Central memory CD8-positive, alpha-beta T cell (primary cell): ENCODE results near the gene ITIH4.
"Not testable (repeated sequence)": the region's sequence is repeated elsewhere in the genome, so short reads cannot be mapped to it uniquely, and the experiment has no call there.

ENCODE experiments used
- ATAC-seq: fragments of 150-1000 bp; cut with Tn5 transposase; replicated peaks from 2 replicates; pipeline ENCODE4 v1.10.0; 2022; ENCODE audit warnings: mild to moderate bottlenecking, moderate FRiP score, moderate number of reproducible peaks; ENCODE audit not compliant: poor library complexity, severe bottlenecking; ENCODE audit errors: extremely low read depth
- DNase-seq, 2 donors: peaks; one replicate each; pipeline ENCODE4 v3.0.0; 2021; ENCODE audit warnings: low spot score in 2 of 2
- H3K27ac Mint-ChIP-seq: one replicate; pipeline ENCODE4 v1.8.0; 2022; ENCODE audit warnings: low read depth, mild to moderate bottlenecking, moderate library complexity, mixed read lengths
- H3K27me3 Mint-ChIP-seq: one replicate; pipeline ENCODE4 v1.8.0; 2022; ENCODE audit warnings: mixed read lengths
- H3K36me3 Mint-ChIP-seq: one replicate; pipeline ENCODE4 v1.8.0; 2022; ENCODE audit warnings: mild to moderate bottlenecking, moderate library complexity, mixed read lengths; ENCODE audit not compliant: insufficient read depth
- H3K4me1 Mint-ChIP-seq: one replicate; pipeline ENCODE4 v1.8.0; 2022; ENCODE audit warnings: mixed read lengths
- H3K4me3 Mint-ChIP-seq: one replicate; pipeline ENCODE4 v1.8.0; 2022; ENCODE audit warnings: mild to moderate bottlenecking, moderate library complexity, mixed read lengths
- H3K9me3 Mint-ChIP-seq: one replicate; pipeline ENCODE4 v1.8.0; 2022; ENCODE audit warnings: mixed read lengths

Gene ITIH4

DNA sequence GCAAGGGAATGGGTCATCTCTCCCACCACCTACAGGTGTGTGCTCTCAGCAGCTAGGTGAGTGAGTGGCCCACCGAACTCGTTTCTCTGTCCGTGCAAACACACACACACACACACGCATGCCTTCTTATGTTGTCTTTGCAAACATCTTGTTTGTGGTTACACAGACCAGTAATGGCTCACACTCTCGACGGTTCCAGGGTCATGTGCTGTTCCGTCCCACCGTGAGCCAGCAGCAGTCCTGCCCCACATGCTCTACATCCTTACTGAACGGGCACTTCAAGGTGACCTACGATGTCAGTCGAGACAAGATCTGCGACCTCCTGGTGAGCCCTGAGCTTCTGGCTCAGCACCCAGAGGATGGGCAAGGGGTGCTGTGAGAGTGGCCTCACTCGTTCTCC is 48.7 kb downstream of the ITIH4 start:
- H3K4me3 Mint-ChIP-seq, result no peak overlapping the region
- no peak for DNase-seq
- no peak overlapping the region for H3K27ac Mint-ChIP-seq
- no peaks in the 10 kb centered on the region for H3K36me3 Mint-ChIP-seq
- H3K27me3 Mint-ChIP-seq, result peaks cover 18% of the 10 kb centered on the region
- ATAC-seq, result no peak
- H3K4me1 Mint-ChIP-seq, result peaks cover 5% of the 10 kb centered on the region
- no peaks in the 10 kb centered on the region for H3K9me3 Mint-ChIP-seq

DNA sequence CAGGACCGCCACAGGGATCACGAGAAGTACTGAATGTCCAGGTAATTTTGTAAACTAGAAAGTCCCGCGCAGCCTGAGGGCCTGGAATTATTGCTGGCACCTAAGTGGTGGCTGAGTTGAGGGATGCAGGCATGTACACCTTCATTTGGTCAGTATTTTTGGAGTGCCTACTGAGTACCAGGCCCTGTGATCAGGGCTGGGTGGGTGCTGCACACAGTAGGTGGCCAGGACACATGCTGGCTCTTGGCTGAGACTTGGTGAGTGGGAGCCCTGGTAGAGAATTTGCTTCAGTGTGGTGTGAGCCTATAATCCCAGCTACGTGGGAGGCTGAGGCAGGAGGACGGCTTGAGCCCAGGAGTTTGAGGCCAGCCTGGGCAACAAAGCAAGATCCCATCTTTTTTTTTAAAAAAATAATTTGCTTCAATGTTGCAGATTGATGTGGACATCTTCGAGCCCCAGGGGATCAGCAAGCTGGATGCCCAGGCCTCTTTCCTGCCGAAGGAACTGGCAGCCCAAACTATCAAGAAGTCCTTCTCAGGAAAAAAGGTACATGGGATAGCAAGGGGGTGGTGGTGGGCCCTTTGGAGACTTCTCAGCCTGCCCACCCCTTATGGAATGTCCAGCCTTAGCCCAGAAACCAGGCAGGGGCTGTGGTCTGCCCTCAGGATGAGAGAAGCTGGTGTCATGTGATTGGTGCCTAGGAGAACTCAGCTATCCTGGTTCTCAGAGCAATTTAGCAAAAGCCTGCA is 50.5 kb downstream of the ITIH4 start:
- Mint-ChIP-seq H3K4me3 (no peak overlapping the region), H3K4me1 (peaks cover 5% of the 10 kb centered on the region), H3K36me3 (no peaks in the 10 kb centered on the region), H3K27me3 (peaks cover 18% of the 10 kb centered on the region), H3K27ac (no peak overlapping the region), H3K9me3 (no peaks in the 10 kb centered on the region)
- DNase-seq, result no peak
- no peak for ATAC-seq

DNA sequence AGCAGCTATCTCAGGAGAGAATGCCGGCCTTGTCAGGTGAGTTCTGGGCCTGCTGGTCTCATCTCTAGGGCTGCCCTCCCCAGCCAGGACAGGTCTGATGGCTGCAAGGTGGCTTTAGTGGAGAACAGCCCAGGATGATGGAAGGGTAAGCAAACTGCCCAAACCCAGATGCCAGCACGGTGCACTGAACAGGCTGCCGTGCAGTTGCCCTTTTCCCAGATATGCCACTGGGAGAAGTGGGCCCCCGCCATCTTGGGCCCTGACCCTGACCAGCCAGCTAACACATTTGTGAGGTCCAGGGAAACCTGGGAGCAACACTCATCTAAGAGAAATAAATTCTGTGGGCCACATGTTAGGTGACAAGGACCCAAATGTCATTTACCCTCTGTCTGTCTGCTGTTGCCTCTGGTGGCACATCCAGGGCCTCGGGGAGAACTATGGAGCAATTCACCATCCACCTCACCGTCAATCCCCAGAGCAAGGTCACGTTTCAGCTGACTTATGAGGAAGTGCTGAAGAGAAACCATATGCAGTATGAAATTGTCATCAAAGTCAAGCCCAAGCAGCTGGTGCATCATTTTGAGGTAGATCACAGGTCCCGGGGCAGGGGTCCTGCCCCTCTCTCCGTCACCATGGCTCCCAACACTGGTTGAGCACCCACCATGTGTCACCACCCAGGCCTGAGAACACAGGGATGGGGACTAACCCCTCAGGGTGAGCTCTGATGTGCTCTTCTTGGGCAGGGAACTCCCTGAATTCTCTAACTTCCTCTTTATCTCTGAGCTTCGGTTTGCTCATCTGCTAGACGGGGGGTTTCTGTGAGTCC is 51.2 kb downstream of the ITIH4 start:
- no peak overlapping the region for H3K27ac Mint-ChIP-seq
- peaks cover 5% of the 10 kb centered on the region for H3K4me1 Mint-ChIP-seq
- peaks cover 18% of the 10 kb centered on the region for H3K27me3 Mint-ChIP-seq
- H3K9me3 Mint-ChIP-seq, result no peaks in the 10 kb centered on the region
- H3K4me3 Mint-ChIP-seq, result no peak overlapping the region
- H3K36me3 Mint-ChIP-seq, result no peaks in the 10 kb centered on the region
- DNase-seq (peak in 1 of 2 donors; percentile 5), ATAC-seq (peak; percentile 46)

DNA sequence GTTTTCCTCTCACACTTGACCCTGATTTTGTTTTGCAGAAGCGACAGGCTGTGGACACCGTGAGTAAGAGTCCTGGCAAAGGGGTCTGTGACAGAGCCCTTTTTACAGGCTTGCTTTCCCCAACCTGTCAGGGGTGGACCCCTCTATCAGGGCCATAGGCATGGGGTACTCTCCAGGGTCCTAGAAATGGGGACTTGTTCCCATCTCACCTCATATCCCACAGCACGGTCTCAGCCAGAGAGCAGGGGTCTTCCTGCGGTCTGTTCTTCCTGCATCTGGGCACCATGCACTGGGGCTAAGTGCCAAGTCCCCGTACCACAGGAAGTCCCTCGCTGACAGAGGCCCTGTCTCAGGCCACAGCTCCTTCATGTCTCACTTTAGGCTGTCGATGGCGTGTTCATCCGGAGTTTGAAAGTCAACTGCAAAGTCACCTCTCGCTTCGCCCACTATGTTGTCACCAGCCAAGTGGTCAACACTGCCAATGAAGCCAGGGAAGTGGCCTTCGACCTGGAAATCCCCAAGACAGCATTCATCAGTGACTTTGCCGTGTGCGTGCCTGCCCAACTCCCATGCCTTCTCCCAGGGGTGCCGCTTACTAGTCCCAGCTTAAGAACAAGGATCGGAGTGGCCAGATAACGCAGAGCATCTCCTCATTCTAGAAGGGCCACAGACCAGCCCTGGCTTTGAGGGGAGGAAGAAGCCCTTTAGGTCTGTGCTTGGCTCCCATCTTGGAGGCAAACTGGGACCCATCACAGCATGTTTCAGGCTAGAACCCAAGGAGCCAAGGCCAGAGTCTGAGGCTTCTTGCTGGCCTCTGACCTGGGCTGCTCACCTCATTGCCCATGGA is 52.3 kb downstream of the ITIH4 start:
- Mint-ChIP-seq H3K36me3 (no peaks in the 10 kb centered on the region), H3K4me3 (no peak overlapping the region), H3K27ac (no peak overlapping the region), H3K4me1 (peaks cover 5% of the 10 kb centered on the region), H3K27me3 (peaks cover 18% of the 10 kb centered on the region), H3K9me3 (no peaks in the 10 kb centered on the region)
- peak in 1 of 2 donors; percentile 12 for DNase-seq
- no peak for ATAC-seq

DNA sequence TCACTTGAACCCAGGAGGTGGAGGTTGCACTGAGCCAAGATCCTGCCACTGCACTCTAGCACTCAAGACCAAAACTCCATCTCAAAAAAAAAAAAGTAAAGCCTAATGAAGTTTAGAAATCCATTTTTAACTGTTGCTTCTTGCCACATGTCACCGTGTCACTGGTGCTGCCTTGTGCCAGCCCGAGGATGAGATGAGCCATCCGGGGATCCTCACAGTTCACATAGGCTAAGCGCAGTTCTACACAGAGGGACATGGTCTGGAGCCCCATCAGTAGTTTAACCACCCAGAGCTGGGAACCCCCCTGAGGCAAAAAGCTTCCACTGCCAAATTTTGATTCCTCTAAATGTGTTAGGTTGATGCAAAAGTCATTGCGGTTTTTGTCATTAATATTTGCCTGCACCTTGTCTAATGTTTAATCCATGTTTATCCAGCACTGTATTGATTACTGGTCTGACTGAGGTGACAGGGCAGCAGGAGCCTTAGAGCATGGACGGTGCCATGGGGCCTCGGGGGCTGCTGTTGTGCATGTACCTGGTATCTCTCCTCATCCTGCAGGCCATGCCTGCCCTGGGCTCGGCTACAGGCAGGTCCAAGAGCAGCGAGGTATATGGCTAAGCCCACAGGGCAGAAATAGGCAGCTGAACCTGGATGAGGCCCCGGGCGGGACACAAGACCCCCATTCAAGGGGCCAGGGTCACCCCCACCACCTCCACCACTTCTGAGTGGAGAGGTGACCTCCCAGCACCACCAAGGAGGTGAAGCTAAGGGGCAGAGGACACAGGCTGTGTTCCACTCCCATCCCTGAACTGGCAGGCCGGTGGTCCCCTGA is 53.1 kb downstream of the ITIH4 start, which contains the start of gene ITIH1:
Gene ITIH1, plus strand, starts transcription at position 473 of the 832 bp plus-strand sequence. Its CDS starts 17 bp downstream, at position 490.
- DNase-seq, result no peak
- no peaks in the 10 kb centered on the region for H3K9me3 Mint-ChIP-seq
- H3K27me3 Mint-ChIP-seq, result peaks cover 11% of the 10 kb centered on the region
- ATAC-seq, result no peak
- H3K4me3 Mint-ChIP-seq, result no peak within 1 kb of the TSS
- H3K4me1 Mint-ChIP-seq, result peaks cover 5% of the 10 kb centered on the region
- H3K27ac Mint-ChIP-seq, result no peak within 1 kb of the TSS
- no peaks in the 10 kb centered on the region for H3K36me3 Mint-ChIP-seq

DNA sequence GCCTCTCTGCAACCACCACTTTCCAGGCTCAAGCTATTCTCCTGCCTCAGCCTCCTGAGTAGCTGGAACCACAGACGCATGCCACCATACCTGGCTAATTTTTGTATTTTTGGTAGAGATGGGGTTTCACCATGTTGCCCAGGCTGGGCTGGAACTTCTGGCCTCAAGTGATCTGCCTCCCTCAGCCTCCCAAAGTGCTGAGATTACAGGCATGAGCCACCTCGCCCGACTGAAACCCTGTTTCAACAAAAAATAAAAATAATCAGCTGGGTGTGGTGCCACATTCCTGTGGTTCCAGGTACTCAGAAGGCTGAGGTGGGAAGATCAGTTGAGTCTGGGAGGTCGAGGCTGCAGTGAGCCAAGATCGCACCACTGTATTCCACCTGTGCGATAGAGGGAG is 54.0 kb downstream of the ITIH4 start:
- ATAC-seq, H3K27ac Mint-ChIP-seq, DNase-seq, H3K4me1 Mint-ChIP-seq, H3K36me3 Mint-ChIP-seq, H3K9me3 Mint-ChIP-seq, H3K27me3 Mint-ChIP-seq, H3K4me3 Mint-ChIP-seq: not testable (repeated sequence)

DNA sequence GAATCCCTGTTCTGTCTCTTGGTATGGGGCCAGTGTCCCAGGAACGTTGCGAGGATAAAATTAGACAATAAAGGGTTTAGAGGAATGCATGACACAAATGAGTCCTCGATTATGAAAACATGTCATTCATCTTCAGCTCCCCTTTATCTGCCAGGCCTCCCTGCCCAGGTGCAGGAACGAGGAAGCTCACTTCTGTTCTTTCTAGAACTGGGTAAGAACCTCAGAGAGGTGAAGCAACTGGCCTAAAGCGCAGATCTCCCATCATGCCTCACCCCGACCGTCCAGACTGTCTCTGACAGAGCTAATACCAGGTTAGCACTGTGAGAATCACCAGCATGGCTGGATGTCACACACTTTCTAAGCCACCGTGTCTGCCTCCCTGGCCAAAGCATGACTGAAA is 54.6 kb downstream of the ITIH4 start:
- Mint-ChIP-seq H3K4me1 (peaks cover 10% of the 10 kb centered on the region), H3K27me3 (peaks cover 7% of the 10 kb centered on the region), H3K9me3 (no peaks in the 10 kb centered on the region), H3K36me3 (peaks cover 8% of the 10 kb centered on the region), H3K27ac (no peak overlapping the region), H3K4me3 (no peak overlapping the region)
- ATAC-seq (no peak), DNase-seq (peak in 1 of 2 donors; percentile 1)

DNA sequence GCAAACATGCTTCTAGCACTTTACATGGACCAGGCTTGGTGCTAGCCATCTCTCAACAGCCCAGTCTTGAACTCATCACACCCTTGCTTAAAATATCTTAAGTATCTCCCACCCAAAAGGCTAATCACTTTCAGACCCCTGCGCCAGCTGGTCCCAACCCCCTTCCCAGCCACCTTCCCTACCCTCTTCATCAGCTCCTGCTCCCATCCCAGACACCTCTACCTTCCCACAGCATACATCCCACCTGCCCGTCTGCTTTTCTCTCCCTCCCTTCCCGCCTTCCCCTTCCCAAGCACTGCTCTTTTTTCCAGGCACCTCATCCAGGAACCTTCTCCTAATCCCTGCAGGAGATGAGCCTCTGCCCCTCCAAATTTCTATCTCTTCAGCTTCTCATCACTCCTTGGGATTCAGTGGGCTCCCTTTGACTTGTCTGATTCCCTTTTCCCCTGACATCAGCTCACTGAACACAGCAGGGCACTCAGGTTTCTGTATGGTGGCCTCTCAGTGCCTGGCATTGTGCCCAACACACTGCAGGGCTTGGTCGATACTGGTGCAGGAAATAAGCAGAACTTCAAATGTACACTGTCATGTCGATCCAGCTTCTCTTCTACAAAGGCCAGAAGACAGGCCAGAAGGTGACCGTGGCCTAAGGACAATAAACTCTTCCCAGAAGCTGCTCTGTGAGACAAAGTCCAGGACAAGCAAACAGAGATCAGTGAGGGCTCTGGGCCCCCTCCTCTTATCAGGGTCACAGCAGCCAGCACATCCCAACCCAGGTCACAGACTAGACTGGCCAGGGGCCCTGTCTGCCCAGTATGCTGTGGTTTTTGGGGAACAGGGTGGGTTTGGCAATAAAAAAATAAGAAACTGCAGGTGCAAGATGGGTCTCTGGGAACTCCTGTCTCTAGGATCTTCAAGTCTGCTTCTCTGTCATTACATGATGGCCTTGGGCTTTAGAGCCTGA is 55.3 kb downstream of the ITIH4 start:
- no peak overlapping the region for H3K27ac Mint-ChIP-seq
- DNase-seq (no peak), ATAC-seq (no peak)
- H3K27me3 Mint-ChIP-seq, result peaks cover 7% of the 10 kb centered on the region
- peaks cover 9% of the 10 kb centered on the region for H3K36me3 Mint-ChIP-seq
- H3K9me3 Mint-ChIP-seq, result no peaks in the 10 kb centered on the region
- H3K4me1 Mint-ChIP-seq, result peaks cover 10% of the 10 kb centered on the region
- H3K4me3 Mint-ChIP-seq, result no peak overlapping the region

DNA sequence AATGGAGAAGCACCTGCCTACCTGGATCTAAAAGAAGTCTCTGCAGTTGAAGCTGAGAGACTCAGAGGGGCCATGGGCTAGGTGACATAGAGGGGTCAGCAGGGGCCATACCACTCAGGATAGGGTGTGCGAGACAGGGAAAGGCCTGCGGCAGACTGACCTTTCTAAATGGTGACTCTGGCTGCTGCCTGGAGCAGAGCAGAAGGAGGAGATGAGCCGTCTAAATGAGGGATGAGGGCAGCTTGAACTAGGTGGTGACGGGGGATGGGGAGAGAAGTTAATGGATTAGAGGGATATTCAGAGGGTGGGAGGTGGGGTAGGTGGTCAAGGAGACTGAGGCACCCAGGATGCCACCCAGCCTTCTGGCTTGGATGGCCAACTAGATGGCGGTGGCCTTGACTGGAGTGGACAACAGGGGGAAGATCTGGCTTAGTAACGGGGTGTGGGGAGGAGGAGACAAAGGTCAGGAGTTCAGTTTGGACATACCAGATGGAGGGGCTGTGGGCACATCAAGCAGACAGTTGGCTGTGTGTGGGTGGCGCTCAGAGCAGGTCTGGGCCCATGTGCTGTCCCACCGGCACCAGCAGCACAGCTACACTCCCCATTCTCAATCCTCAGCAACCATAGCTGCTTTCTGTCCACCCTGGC is 56.3 kb downstream of the ITIH4 start:
- peaks cover 9% of the 10 kb centered on the region for H3K36me3 Mint-ChIP-seq
- ATAC-seq (no peak), DNase-seq (no peak)
- no peak overlapping the region for H3K27ac Mint-ChIP-seq
- peaks cover 7% of the 10 kb centered on the region for H3K27me3 Mint-ChIP-seq
- peaks cover 20% of the 10 kb centered on the region for H3K4me1 Mint-ChIP-seq
- no peak overlapping the region for H3K4me3 Mint-ChIP-seq
- no peaks in the 10 kb centered on the region for H3K9me3 Mint-ChIP-seq

DNA sequence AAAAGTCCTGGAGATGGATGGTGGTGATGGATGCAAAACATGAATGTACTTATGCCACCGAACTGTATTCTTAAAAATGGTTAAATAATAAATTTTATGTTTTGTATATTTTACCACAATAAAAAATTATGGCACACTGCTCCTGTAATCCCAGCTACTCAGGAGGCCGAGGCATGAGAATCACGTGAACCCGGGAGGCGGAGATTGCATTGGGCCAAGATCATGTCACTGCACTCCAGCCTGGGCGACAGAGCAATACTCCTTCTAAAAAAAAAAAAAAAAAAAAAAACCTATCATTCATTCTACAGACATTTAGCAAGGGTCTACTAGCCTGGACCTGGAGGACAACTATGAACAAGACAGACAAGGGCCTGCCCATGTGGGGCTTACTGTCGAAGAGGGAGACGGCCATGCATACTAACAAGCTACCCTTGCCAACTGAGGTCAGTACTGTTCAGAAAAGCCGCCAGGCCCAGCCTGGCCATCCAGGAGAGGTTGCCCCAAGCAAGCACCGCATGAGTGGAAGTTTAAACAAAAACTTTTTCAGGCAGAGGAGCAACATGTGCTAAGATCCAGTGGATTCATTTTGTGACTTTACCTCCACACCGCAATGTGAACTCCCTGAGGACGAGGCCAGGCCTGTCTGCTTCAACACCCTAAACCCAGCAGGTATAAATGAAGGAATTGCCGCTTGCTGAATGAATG is 57.0 kb downstream of the ITIH4 start:
- Mint-ChIP-seq H3K4me1 (peaks cover 21% of the 10 kb centered on the region), H3K9me3 (no peaks in the 10 kb centered on the region), H3K27ac (no peak overlapping the region), H3K36me3 (peaks cover 12% of the 10 kb centered on the region), H3K4me3 (no peak overlapping the region), H3K27me3 (peaks cover 5% of the 10 kb centered on the region)
- ATAC-seq (no peak), DNase-seq (peak in 1 of 2 donors; percentile 7)
